HG03354 (cell line): ENCODE data around the gene EXO5.
"Not testable (repeated sequence)": the region's sequence is repeated elsewhere in the genome, so short reads cannot be mapped to it uniquely, and the experiment has no call there.

Experiments
- ATAC-seq: cut with Tn5 transposase; IDR thresholded peaks from one replicate; pipeline ENCODE4 v1.9.1; 2021; ENCODE audit warnings: mild to moderate bottlenecking; ENCODE audit not compliant: unreplicated experiment, poor library complexity, severe bottlenecking

Gene EXO5

DNA sequence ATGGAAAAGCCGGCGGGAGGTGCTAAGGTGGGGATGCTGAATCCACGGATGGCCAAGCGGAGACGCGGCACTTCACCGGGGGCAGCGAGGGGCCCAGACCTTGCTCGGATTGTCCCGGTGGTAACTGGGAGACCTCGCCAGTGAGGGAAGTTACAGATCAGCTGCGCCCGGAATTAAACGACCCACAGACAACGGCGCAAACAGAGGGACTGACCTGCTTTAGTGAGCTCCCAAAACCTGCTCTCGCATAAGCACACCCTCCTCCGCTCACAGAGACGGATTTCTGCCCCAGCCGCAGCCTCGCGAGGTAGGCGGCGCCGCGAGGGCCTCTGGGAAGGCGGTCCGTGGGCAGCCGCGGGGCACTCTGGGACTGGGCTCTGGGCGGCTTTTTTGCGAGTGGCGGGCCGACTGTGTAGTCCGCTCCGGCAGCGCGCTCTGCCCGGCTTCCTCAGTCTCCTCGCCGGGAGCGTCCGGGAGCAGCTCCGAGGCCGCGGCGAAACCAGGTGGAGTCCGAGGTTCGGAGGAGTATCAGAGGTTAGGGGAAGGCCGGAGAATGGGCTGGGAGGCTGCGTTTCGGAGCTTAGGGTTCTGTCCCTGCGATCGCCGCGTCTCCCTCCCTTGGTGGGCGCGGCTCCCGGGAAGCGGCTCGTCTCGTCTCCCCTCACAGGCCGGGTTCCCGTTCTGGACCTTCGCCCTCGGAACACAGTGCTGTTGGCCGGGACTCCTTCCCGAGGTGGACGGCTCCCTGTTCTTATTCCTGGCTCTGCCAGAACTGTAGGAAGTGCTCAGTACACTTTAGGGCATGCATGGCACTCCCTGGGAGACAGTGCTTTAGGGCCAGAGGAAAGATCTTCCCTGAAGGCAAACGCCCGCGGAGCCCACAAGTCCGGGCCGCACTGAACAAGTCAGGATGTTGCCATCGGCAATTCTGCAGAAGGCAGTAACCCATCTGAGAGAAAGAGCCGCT is at the start of gene EXO5:
Gene EXO5 (plus strand): TSS at position 393 of the 967 bp plus-strand sequence. CDS start 5,778 bp downstream, outside the sequence.
- peak; percentile 88 for ATAC-seq

GRCh38 chr1:40462956-40463590 is 45.5 kb upstream of the EXO5 start:
- no peak for ATAC-seq

DNA sequence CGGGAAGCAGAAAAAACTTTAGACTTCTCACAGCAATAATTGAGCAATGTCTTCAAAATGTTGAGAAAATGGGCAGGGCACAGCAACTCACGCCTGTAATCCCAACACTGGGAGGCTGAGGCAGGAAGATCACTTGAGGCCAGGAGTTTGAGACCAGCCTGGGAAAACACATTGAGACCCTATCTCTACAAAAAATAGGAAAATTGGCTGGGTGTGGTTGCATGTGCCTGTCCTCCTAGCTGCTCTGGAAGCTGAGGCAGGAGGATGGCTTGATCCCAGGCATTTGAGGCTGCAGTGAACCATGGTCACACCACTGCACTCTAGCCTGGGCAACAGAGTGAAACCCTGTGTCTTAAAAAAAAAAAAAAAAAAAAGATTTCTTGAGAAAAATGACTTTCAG is 39.2 kb upstream of the EXO5 start:
- ATAC-seq = no peak

GRCh38 chr1:40475268-40475667 is 33.3 kb upstream of the EXO5 start:
- no peak for ATAC-seq

DNA sequence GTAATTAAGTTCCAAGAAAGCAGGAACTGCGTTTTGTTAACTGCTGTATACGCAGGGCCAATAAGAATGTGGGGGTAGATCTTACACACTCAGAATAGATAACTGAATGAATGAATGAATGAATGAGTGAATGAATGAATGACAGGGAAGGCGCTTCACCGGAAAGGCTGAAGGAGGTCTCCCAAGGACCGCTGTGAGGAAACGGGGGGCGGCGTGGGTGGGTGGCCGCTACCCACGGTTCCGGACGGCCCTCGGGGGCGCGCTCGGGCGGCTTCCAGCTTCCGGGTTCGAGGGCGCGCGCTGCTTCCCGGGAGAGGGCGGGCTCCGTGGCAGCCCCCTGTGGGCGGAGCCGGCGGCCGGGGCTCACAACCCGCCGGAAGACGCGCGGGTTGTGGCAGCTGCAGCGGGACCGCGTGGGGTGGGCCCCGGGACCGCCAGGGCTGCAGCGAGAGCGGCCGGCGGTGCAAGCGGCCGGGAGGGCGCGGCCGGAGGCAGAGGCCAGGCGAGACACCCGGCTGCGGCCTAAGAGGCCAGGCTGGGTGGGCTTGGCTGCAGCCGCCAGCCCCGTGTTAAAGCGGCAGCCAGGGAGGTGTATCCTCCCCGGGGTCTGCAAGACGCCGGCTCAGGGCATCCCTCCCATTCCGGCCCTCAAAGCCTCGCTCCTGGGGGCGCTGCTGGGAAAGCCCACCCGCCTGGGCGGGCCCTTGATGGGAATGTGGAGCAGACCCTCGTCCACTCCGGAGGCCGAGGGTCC is 31.5 kb upstream of the EXO5 start, which contains the start of gene ZFP69:
Gene ZFP69 (plus strand): TSS at position 367 of the 754 bp plus-strand sequence. CDS start 2,072 bp downstream, outside the sequence.
- ATAC-seq = peak; percentile 83

DNA sequence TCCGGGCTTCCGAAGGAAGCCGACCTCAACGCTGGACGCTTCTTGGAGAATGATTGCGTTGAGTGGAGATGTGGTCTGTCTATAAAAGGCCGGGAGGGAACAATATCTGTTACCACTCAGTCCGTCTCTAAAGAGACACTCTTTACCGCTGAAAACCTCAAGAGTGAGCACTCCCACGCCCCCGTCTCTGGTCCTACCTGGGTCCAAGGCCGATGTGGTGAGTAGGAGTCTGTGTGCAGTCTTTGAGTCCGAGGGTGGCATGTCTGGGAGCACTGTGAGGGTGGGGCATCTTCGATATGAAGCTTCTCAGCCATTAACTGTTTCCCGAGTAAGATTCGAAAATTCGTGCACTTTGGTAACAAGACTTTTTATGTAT is 30.9 kb upstream of the EXO5 start:
- ATAC-seq = peak; percentile 20

DNA sequence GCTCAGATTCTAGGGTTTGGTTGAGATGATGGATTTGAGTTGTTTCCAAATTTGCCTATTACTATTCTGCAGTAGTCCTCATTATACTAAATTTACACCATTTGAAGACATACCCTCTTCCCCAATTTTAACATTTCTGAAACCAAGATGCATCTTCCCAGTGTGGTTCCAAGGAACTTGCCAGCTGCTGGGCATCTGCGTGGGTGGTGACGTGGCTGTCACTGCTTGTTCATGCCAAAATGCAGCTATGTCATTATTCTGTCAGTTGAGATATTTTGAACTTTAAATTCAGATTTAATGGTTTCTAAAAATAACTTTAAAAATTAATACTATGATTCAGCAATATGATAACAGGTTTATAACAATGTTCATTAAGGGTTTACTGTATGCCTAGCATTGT is 30.3 kb upstream of the EXO5 start:
- no peak for ATAC-seq

- ATAC-seq = no peak
Observed at GRCh38 chr1:40479156-40479555, 29.4 kb upstream of the EXO5 start.

- no peak for ATAC-seq
Observed at GRCh38 chr1:40495315-40495903, 13.2 kb upstream of the EXO5 start.

DNA sequence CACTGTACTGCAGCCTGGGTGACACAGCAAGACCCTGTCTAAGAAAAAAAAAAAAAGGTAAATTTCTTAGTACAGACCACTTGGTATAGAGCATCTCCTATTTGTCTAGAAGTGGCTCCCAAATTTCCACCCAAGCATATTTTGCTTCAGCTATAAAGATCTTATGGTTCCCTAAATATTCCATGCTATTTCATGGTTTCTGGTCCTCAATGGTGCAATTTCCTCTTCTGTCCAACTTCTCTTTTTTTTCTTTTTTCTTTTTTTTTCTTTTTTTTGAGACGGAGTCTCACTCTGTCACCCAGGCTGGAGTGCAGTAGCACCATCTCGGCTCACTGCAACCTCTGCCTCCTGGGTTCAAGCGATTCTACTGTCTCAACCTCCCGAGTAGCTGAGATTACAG is 5.9 kb upstream of the EXO5 start:
- ATAC-seq = not testable (repeated sequence)

DNA sequence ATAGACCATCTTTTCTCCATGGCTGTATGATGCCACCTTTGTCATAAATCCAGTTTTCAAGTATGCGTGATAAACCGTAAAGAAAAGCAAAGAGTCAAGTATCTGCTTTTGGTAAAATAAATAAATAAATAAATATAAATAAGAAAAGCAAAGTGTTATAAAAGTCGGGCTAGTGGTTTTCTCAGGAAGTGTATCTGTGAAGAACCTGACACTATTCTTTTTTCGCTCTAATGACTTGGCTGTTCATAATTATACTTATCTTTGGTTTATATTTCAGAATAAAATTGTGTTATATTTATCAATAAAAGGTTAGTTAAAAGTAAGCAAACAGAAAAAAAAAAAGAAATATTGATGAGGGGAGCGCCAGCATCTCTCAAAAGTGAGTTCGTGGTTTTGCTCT is 594 bp upstream of the EXO5 start:
- ATAC-seq = no peak

DNA sequence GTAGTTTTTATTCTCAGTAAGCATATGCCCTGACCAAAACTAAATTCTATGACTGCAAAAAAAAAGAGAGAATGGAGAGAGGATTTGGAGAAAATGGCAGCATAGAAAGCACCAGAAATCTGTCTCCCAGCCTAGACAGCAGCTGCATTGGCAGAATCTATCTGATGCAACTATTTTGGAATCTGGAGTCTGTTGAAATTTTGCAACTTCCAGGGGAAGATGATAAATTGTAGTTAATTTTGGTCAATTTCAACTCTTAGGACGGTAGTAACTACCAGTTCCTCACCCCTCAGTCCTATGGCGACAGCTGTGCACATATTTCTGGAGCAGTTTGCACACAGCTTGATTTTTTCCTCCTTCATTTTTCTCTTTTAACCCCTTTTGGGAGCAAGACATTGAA is 10.9 kb downstream of the EXO5 start:
- ATAC-seq = no peak

DNA sequence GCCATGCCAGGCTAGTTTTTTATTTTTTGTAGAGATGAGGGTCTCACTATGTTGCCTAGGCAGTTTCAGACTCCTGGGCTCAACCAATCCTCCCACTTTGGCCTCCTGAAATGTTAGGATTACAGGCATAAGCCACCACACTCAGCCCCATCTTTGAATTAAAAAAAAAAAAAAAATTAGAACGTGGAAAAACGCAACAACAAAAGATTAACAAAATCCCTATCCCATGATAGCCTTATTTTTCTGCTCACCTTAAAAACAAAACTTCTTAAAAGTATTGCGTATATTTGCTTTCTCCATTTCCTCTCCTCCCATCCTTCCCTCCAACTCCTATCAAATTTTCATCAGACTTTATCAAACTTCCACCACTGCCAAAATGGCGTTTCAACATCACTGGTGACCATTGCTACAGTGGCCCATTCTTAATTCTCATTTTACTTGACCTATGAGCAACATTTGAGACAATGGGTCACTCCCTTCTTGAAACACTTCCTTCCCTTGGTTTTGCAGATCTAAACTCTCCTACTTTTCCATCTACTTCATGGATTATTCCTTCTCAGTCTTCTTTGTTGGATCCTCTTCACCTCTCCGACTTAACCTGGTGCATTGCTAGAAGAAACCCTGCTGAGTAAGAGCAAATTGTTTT is 22.3 kb downstream of the EXO5 start:
- no peak for ATAC-seq

- peak; percentile 93 for ATAC-seq
Observed at GRCh38 chr1:40531381-40532061, 23.0 kb downstream of the EXO5 start, which contains the start of gene ZNF684. ZNF684 (plus strand) TSS chr1:40531637; CDS start chr1:40533167, 1,530 bp downstream.

GRCh38 chr1:40532062-40532389 is 23.5 kb downstream of the EXO5 start:
- no peak for ATAC-seq

- ATAC-seq = peak; percentile 46
Observed at GRCh38 chr1:40532844-40533424, 24.4 kb downstream of the EXO5 start.

GRCh38 chr1:40534589-40534988 is 26.0 kb downstream of the EXO5 start:
- no peak for ATAC-seq

GRCh38 chr1:40535732-40536131 is 27.2 kb downstream of the EXO5 start:
- no peak for ATAC-seq
